ENCODE measurements around the gene DDR2. TPM values are rescaled to one million over a fixed set of nuclear protein-coding genes. Genes with fewer than 3 reads are reported as not detected.
"Not testable (repeated sequence)": the region's sequence is repeated elsewhere in the genome, so short reads cannot be mapped to it uniquely, and the experiment has no call there.

DDR2 gene
- total RNA-seq, 1 donor from 2014 or later = 3.9 TPM

- Mint-ChIP-seq H3K9me3 (no peaks in the 10 kb centered on the region), H3K27me3 (ENCODE audit: low read depth) (no peaks in the 10 kb centered on the region), H3K4me1 (peaks cover 8% of the 10 kb centered on the region), H3K4me3 (no peak overlapping the region), H3K27ac (ENCODE audit: unreplicated experiment) (no peak overlapping the region), H3K36me3 (ENCODE audit: low read depth) (peaks cover 7% of the 10 kb centered on the region)
- DNase-seq (ENCODE audit: low read depth, low spot score) = no peak
- no peak for TF ChIP-seq CTCF (conservative IDR thresholded peaks at IDR 0.05)
Observed at GRCh38 chr1:162590686-162591085, 41.6 kb upstream of the DDR2 start.

GRCh38 chr1:162596514-162597170 lies 35.6 kb upstream of the DDR2 start:
- TF ChIP-seq CTCF (conservative IDR thresholded peaks at IDR 0.05) = no peak
- DNase-seq (ENCODE audit: low read depth, low spot score) = no peak
- Mint-ChIP-seq H3K27me3 (ENCODE audit: low read depth) (no peaks in the 10 kb centered on the region), H3K36me3 (ENCODE audit: low read depth) (peaks cover 19% of the 10 kb centered on the region), H3K4me1 (no peaks in the 10 kb centered on the region), H3K4me3 (no peak overlapping the region), H3K27ac (ENCODE audit: unreplicated experiment) (no peak overlapping the region), H3K9me3 (no peaks in the 10 kb centered on the region)

GRCh38 chr1:162599451-162599850 lies 32.8 kb upstream of the DDR2 start:
- H3K9me3 Mint-ChIP-seq = no peaks in the 10 kb centered on the region
- H3K36me3 Mint-ChIP-seq (ENCODE audit: low read depth) = peaks cover 19% of the 10 kb centered on the region
- no peak overlapping the region for H3K4me3 Mint-ChIP-seq
- H3K27me3 Mint-ChIP-seq (ENCODE audit: low read depth) = no peaks in the 10 kb centered on the region
- no peak overlapping the region for H3K27ac Mint-ChIP-seq (ENCODE audit: unreplicated experiment)
- no peaks in the 10 kb centered on the region for H3K4me1 Mint-ChIP-seq
- TF ChIP-seq CTCF (conservative IDR thresholded peaks at IDR 0.05) = no peak
- no peak for DNase-seq (ENCODE audit: low read depth, low spot score)

- not testable (repeated sequence) for H3K27me3 Mint-ChIP-seq (ENCODE audit: low read depth); H3K27ac Mint-ChIP-seq (ENCODE audit: unreplicated experiment); H3K9me3 Mint-ChIP-seq; H3K4me1 Mint-ChIP-seq; H3K4me3 Mint-ChIP-seq; DNase-seq (ENCODE audit: low read depth, low spot score)
- peaks cover 13% of the 10 kb centered on the region for H3K36me3 Mint-ChIP-seq (ENCODE audit: low read depth)
Observed at GRCh38 chr1:162603117-162603516, 29.1 kb upstream of the DDR2 start.

- H3K9me3 Mint-ChIP-seq = no peaks in the 10 kb centered on the region
- TF ChIP-seq CTCF (conservative IDR thresholded peaks at IDR 0.05) = no peak
- no peak overlapping the region for H3K27ac Mint-ChIP-seq (ENCODE audit: unreplicated experiment)
- no peak for DNase-seq (ENCODE audit: low read depth, low spot score)
- peaks cover 14% of the 10 kb centered on the region for H3K36me3 Mint-ChIP-seq (ENCODE audit: low read depth)
- no peaks in the 10 kb centered on the region for H3K4me1 Mint-ChIP-seq
- no peak overlapping the region for H3K4me3 Mint-ChIP-seq
- no peaks in the 10 kb centered on the region for H3K27me3 Mint-ChIP-seq (ENCODE audit: low read depth)
Observed at GRCh38 chr1:162605225-162605927, 26.9 kb upstream of the DDR2 start.

- no peak for DNase-seq (ENCODE audit: low read depth, low spot score)
- H3K4me1 Mint-ChIP-seq = peaks cover 13% of the 10 kb centered on the region
Observed at GRCh38 chr1:162609306-162609705, 23.0 kb upstream of the DDR2 start.

More at GRCh38 chr1:162609306-162609705, 23.0 kb upstream of the DDR2 start:
- H3K27me3 Mint-ChIP-seq (ENCODE audit: low read depth) = no peaks in the 10 kb centered on the region
- H3K27ac Mint-ChIP-seq (ENCODE audit: unreplicated experiment) = no peak overlapping the region
- no peak overlapping the region for H3K4me3 Mint-ChIP-seq
- TF ChIP-seq CTCF (conservative IDR thresholded peaks at IDR 0.05) = no peak
- peaks cover 3% of the 10 kb centered on the region for H3K36me3 Mint-ChIP-seq (ENCODE audit: low read depth)
- no peaks in the 10 kb centered on the region for H3K9me3 Mint-ChIP-seq

Data from neural crest cell (in vitro differentiated cells).